Uterus (tissue), 2 donors: ENCODE measurements around the gene LY6G6D.

Experiments used
- CTCF ChIP-seq, 4 experiments: fragments of 200-600 bp in 2 of 4; fragments of 450-650 bp in 2 of 4; sonication (generic) in 2 of 4; IDR thresholded peaks; one replicate each; pipeline ENCODE4 v1.5.1; 2016 to 2019; ENCODE audit warnings: antibody characterized with exemption in 4 of 4, mild to moderate bottlenecking in 2 of 4, moderate library complexity in 1 of 4
- POLR2A ChIP-seq, 2 donors: fragments of 450-650 bp; IDR thresholded peaks; one replicate each; pipeline ENCODE4 v1.6.1; 2016; ENCODE audit warnings: antibody characterized with exemption in 2 of 2, mild to moderate bottlenecking in 1 of 2, moderate library complexity in 1 of 2

DNA sequence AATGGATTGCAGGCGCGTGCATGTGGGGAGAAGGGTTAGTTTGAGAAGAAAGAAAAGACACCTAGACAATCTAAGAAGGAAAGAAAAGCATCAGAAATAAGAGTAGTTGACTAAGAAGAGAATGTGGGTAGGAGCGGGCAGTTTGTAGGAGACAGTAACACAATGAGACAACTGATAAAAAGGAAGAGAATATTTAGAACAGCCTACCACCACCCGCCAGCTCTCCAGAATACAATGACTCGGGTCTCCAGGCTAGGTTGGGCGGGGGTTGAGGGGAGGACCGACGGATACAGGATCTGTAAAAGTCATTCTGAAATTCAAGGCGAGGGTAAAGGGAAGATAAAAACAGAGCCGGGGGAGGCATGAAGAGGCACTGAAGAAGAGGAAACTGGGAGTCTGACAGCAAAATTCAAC, 12.7 kb upstream of the LY6G6D start:
- TF ChIP-seq CTCF (IDR thresholded peaks at IDR 0.05) (no peak), POLR2A (IDR thresholded peaks at IDR 0.05) (no peak)
